Measurements from ENCODE around the gene PLCD4. TPM values are rescaled to one million over a fixed set of nuclear protein-coding genes. Genes with fewer than 3 reads are reported as not detected.
A peak's percentile ranks its signal among the peaks of the same experiment; 100 is the strongest.

PLCD4 gene
- total RNA-seq, 1 experiment from 2014 or later = 0.40 TPM

- no peak for DNase-seq (ENCODE audit: unreplicated experiment)
- ChIA-PET CTCF (interaction anchor here (0.8 to 1.3 kb wide), 2 partner anchors 10 to 19 kb away, joined by 4 read pairs; no protein-coding TSS in a partner anchor), POLR2A (no interaction called here)
- intact Hi-C loops (cut with micrococcal nuclease) = no loop called here
- Mint-ChIP-seq H3K9me3 (ENCODE audit: unreplicated experiment) (no peaks in the 10 kb centered on the region), H3K4me1 (ENCODE audit: insufficient read depth, unreplicated experiment) (no peaks in the 10 kb centered on the region), H3K27me3 (ENCODE audit: insufficient read depth, unreplicated experiment) (no peaks in the 10 kb centered on the region), H3K27ac (ENCODE audit: low read depth, unreplicated experiment) (no peak overlapping the region), H3K4me3 (ENCODE audit: unreplicated experiment) (no peak overlapping the region), H3K36me3 (ENCODE audit: insufficient read depth, unreplicated experiment) (peaks cover 72% of the 10 kb centered on the region)
- TF ChIP-seq CTCF (IDR thresholded peaks at IDR 0.05; ENCODE audit: unreplicated experiment) = no peak
- no TSS peak for BruUV-seq (replicated peaks)
Measured at GRCh38 chr2:218638372-218638771, 30.7 kb downstream of the PLCD4 start.

- no TSS peak for BruUV-seq (replicated peaks)
- ChIA-PET CTCF (interaction anchor here (0.6 to 2.0 kb wide), 3 partner anchors 8 to 699 kb away, joined by 3 to 6 read pairs (median 3); no protein-coding TSS in a partner anchor), POLR2A (no interaction called here)
- Mint-ChIP-seq H3K4me3 (ENCODE audit: unreplicated experiment) (no peak overlapping the region), H3K27ac (ENCODE audit: low read depth, unreplicated experiment) (no peak overlapping the region), H3K27me3 (ENCODE audit: insufficient read depth, unreplicated experiment) (no peaks in the 10 kb centered on the region), H3K9me3 (ENCODE audit: unreplicated experiment) (no peaks in the 10 kb centered on the region), H3K36me3 (ENCODE audit: insufficient read depth, unreplicated experiment) (peaks cover 79% of the 10 kb centered on the region), H3K4me1 (ENCODE audit: insufficient read depth, unreplicated experiment) (no peaks in the 10 kb centered on the region)
- no peak for TF ChIP-seq CTCF (IDR thresholded peaks at IDR 0.05; ENCODE audit: unreplicated experiment)
- intact Hi-C loops (cut with micrococcal nuclease) = no loop called here
- DNase-seq (ENCODE audit: unreplicated experiment) = no peak
Measured at GRCh38 chr2:218642121-218642656, 34.5 kb downstream of the PLCD4 start.

- Mint-ChIP-seq H3K4me3 (ENCODE audit: unreplicated experiment) (no peak overlapping the region), H3K27me3 (ENCODE audit: insufficient read depth, unreplicated experiment) (no peaks in the 10 kb centered on the region), H3K36me3 (ENCODE audit: insufficient read depth, unreplicated experiment) (peaks cover 80% of the 10 kb centered on the region), H3K27ac (ENCODE audit: low read depth, unreplicated experiment) (no peak overlapping the region), H3K9me3 (ENCODE audit: unreplicated experiment) (no peaks in the 10 kb centered on the region), H3K4me1 (ENCODE audit: insufficient read depth, unreplicated experiment) (no peaks in the 10 kb centered on the region)
- ChIA-PET CTCF (interaction anchor here (1.2 to 2.0 kb wide), 3 partner anchors 14 to 45 kb away, joined by 4 to 6 read pairs (median 4); partner anchors contain the start of genes BCS1L and ZNF142), POLR2A (no interaction called here)
- BruUV-seq (replicated peaks) = no TSS peak
- no peak for DNase-seq (ENCODE audit: unreplicated experiment)
- intact Hi-C loops (cut with micrococcal nuclease) = no loop called here
- TF ChIP-seq CTCF (IDR thresholded peaks at IDR 0.05; ENCODE audit: unreplicated experiment) = no peak
Measured at GRCh38 chr2:218642786-218643185, 35.1 kb downstream of the PLCD4 start.

- Mint-ChIP-seq H3K27ac (ENCODE audit: low read depth, unreplicated experiment) (peak overlapping the region; percentile 7), H3K27me3 (ENCODE audit: insufficient read depth, unreplicated experiment) (no peaks in the 10 kb centered on the region), H3K4me3 (ENCODE audit: unreplicated experiment) (no peak overlapping the region), H3K4me1 (ENCODE audit: insufficient read depth, unreplicated experiment) (no peaks in the 10 kb centered on the region), H3K9me3 (ENCODE audit: unreplicated experiment) (no peaks in the 10 kb centered on the region), H3K36me3 (ENCODE audit: insufficient read depth, unreplicated experiment) (peaks cover 80% of the 10 kb centered on the region)
- intact Hi-C loops (cut with micrococcal nuclease) = no loop called here
- no peak for DNase-seq (ENCODE audit: unreplicated experiment)
- BruUV-seq (replicated peaks) = TSS peak; percentile 12
- ChIA-PET CTCF (interaction anchor here (0.9 to 2.0 kb wide), 4 partner anchors 15 to 104 kb away, joined by 3 to 6 read pairs (median 4); partner anchors contain the start of genes BCS1L and ZNF142), POLR2A (no interaction called here)
- no peak for TF ChIP-seq CTCF (IDR thresholded peaks at IDR 0.05; ENCODE audit: unreplicated experiment)
Measured at GRCh38 chr2:218643751-218644310, 36.1 kb downstream of the PLCD4 start.

Measured in MCF 10A (cell line).